Tibial nerve (tissue), 3 donors: ENCODE data around the gene ZBED2.
"Not testable (repeated sequence)": the region's sequence is repeated elsewhere in the genome, so short reads cannot be mapped to it uniquely, and the experiment has no call there.

Experiments used
- CTCF ChIP-seq, 5 experiments: fragments of 200-600 bp in 3 of 5; fragments of 450-650 bp in 2 of 5; sonication (generic) in 3 of 5; IDR thresholded peaks; one replicate each; pipeline ENCODE4 v1.5.1; 2016 to 2019; ENCODE audit warnings: antibody characterized with exemption in 5 of 5, mild to moderate bottlenecking in 3 of 5, moderate library complexity in 2 of 5
- POLR2A ChIP-seq, 2 donors: fragments of 450-650 bp; IDR thresholded peaks; one replicate each; pipeline ENCODE4 v1.6.1; 2017; ENCODE audit warnings: antibody characterized with exemption in 2 of 2, mild to moderate bottlenecking in 2 of 2, moderate library complexity in 2 of 2

- TF ChIP-seq CTCF, POLR2A (IDR thresholded peaks at IDR 0.05): not testable (repeated sequence)
These were observed 35.5 kb upstream of the ZBED2 start for GRCh38 chr3:111630638-111631037.
